K562 (cell line): ENCODE data around the gene TGFBR3L. TPM values are rescaled to one million over a fixed set of nuclear protein-coding genes. Genes with fewer than 3 reads are reported as not detected.

Experiments used
- CHD7 ChIP-seq: fragments of 200-600 bp; sonication (generic); IDR thresholded peaks from one replicate; pipeline ENCODE4 v1.6.1; 2012; ENCODE audit warnings: mild to moderate bottlenecking, low read depth, low read length, inconsistent platforms
- E4F1 ChIP-seq: fragments of 250-450 bp; sonication (Bioruptor Pico); IDR thresholded peaks from 2 replicates; pipeline ENCODE4 v1.5.0; 2021; ENCODE audit warnings: mild to moderate bottlenecking, borderline replicate concordance
- FOXJ3 ChIP-seq: sonication (generic); formaldehyde crosslinking; IDR thresholded peaks from 2 replicates; pipeline ENCODE4 v1.4.0; 2020; ENCODE audit warnings: mild to moderate bottlenecking, missing genetic modification reagents
- HNRNPH1 ChIP-seq: fragments of 200-400 bp; formaldehyde crosslinking; optimal IDR thresholded peaks from 2 replicates; pipeline ENCODE3; 2017; ENCODE audit warnings: low read depth, mild to moderate bottlenecking, low read length, moderate library complexity
- ID3 ChIP-seq, 2 experiments: fragments of 250-450 bp in 1 of 2; fragments of 450-650 bp in 1 of 2; sonication (Bioruptor Pico) in 1 of 2; IDR thresholded peaks; 2 replicates each; pipeline versions ENCODE4 v1.6.1 to v1.8.0; 2016 to 2021; ENCODE audit warnings: mild to moderate bottlenecking in 2 of 2, moderate library complexity in 2 of 2, missing compliant biosample characterization in 1 of 2, missing genetic modification characterization in 1 of 2
- L3MBTL2 ChIP-seq: fragments of 450-650 bp; IDR thresholded peaks from 2 replicates; pipeline ENCODE4 v1.6.1; 2016; ENCODE audit warnings: mild to moderate bottlenecking, moderate library complexity
- MBD2 ChIP-seq: sonication (generic); IDR thresholded peaks from 2 replicates; pipeline ENCODE4 v1.6.1; 2016; ENCODE audit warnings: low read depth, borderline replicate concordance
- NELFE ChIP-seq: IDR thresholded peaks from 2 replicates; pipeline ENCODE4 v1.6.1; 2011; ENCODE audit warnings: mild to moderate bottlenecking; ENCODE audit not compliant: insufficient read depth, insufficient read length
- NFIX ChIP-seq: fragments of 250-450 bp; sonication (Bioruptor Pico); IDR thresholded peaks from 2 replicates; pipeline ENCODE4 v1.4.0; 2020; ENCODE audit warnings: low read depth, mild to moderate bottlenecking, moderate library complexity
- NRF1 ChIP-seq, 2 experiments: fragments of 450-650 bp; IDR thresholded peaks in 1 of 2; conservative IDR thresholded peaks in 1 of 2; 2 replicates each; pipeline ENCODE4 v1.6.1; 2014; ENCODE audit warnings: mild to moderate bottlenecking in 2 of 2
- PHF8 ChIP-seq: fragments of 200-600 bp; sonication (generic); IDR thresholded peaks from 2 replicates; pipeline ENCODE4 v1.6.1; 2012; ENCODE audit warnings: mixed run types, mild to moderate bottlenecking, inconsistent platforms, low read length, moderate library complexity, borderline replicate concordance
- SOX6 ChIP-seq: fragments of 450-650 bp; IDR thresholded peaks from 2 replicates; pipeline ENCODE4 v1.6.1; 2014; ENCODE audit warnings: mild to moderate bottlenecking
- polyA plus RNA-seq, 8 experiments: library from polyadenylated mRNA; depleted of rRNA in 4 of 8; stranded (reverse) in 5 of 8; unstranded in 3 of 8; fragments of >200 nt; fragmentation: Nextera tagmentation in 2 of 8; fragmentation: Illumina TruSeq in 1 of 8; extraction: Ambion mirVana in 2 of 8; extraction: Trizol in 1 of 8; gene quantifications; 2 replicates each; pipeline versions ENCODE4 v1.2.1 to v1.2.3, GENCODE V29; 2011 to 2014; ENCODE audit warnings: inconsistent platforms in 1 of 8, missing spikeins in 1 of 8
- total RNA-seq, 7 experiments: library from RNA; depleted of rRNA in 6 of 7; stranded (reverse); fragments of >200 nt in 6 of 7; fragmentation: Illumina TruSeq in 2 of 7; extraction: Trizol in 2 of 7; gene quantifications; 2 replicates each; pipeline versions ENCODE4 v1.2.1 to v1.2.3, GENCODE V29; 2011 to 2021; ENCODE audit warnings: low replicate concordance in 1 of 7

TGFBR3L gene
- total and polyA plus RNA-seq, 9 of the 15 experiments (the other 6 are each of a cell fraction or from before 2014, with no cell fraction given): not detected

- no peak for TF ChIP-seq E4F1
- no peak for TF ChIP-seq FOXJ3
- no peak for TF ChIP-seq CHD7
- no peak for TF ChIP-seq SOX6
- TF ChIP-seq NRF1 (conservative IDR thresholded peaks at IDR 0.05 in 1 of 2, IDR thresholded peaks at IDR 0.05 in 1 of 2): peak; percentile 84 to 88
- TF ChIP-seq MBD2: no peak
- TF ChIP-seq ID3 (CRISPR knock-in tag; IDR thresholded peaks at IDR 0.05): no peak
- TF ChIP-seq ID3 (tag; IDR thresholded peaks at IDR 0.05): no peak
- TF ChIP-seq NELFE: no peak
- no peak for TF ChIP-seq HNRNPH1
- peak; percentile 41; the same call in 1 of the 2 replicates for TF ChIP-seq PHF8
- peak; percentile 99 for TF ChIP-seq L3MBTL2
- TF ChIP-seq NFIX (CRISPR knock-in tag): no peak
These were observed 10.7 kb downstream of the TGFBR3L start (continued) for GRCh38 chr19:7925171-7925851.
